ENCODE data around the gene HDHD5. TPM values are rescaled to one million over a fixed set of nuclear protein-coding genes. Genes with fewer than 3 reads are reported as not detected.
A peak's percentile ranks its signal among the peaks of the same experiment; 100 is the strongest.

The HDHD5 gene
- total RNA-seq, 1 donor from 2014 or later, result 27.6 TPM

DNA sequence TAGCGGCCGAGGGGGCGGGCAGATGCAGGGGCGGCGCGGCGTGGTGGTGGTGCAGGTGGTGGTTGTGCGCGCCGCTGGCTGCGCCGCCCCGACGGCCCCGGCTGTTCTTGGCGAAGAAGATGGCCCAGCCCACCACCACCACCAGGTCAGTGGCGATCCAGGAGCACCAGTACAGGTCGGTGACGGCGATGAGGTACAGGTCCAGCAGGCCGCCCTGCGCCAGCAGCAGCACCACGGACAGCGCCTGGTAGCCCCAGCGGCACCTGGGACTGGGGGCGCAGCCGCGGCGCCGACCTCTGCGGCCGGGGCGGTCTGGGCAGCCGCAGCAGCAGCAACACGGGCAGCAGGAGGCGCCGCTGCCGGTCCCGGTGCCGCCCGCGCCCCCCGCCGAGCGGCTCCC lies 38.8 kb downstream of the HDHD5 start:
- Histone ChIP-seq H4K20me1 (ENCODE audit: insufficient read depth, low read length) (peaks cover 4% of the 10 kb centered on the region), H3K4me1 (ENCODE audit: insufficient read depth, low read length) (peaks cover 4% of the 10 kb centered on the region), H3K9me3 (ENCODE audit: insufficient read depth, low read depth, low read length) (no peaks in the 10 kb centered on the region), H3K4me2 (ENCODE audit: low read length) (peak overlapping the region; percentile 88), H3K27ac (ENCODE audit: low read depth, low read length) (no peak overlapping the region), H3K27me3 (ENCODE audit: insufficient read depth, low read length) (peaks cover 6% of the 10 kb centered on the region), H3K36me3 (ENCODE audit: insufficient read depth, low read length) (no peaks in the 10 kb centered on the region), H3K79me2 (ENCODE audit: insufficient read depth, low read length) (no peaks in the 10 kb centered on the region), H3K9ac (ENCODE audit: low read length) (no peak overlapping the region), H3K4me3 (ENCODE audit: insufficient read depth, low read depth, low read length) (no peak overlapping the region), H2AFZ (ENCODE audit: low read depth, low read length) (no peak overlapping the region)
- H3K27ac Mint-ChIP-seq (ENCODE audit: unreplicated experiment), result no peak overlapping the region
- H3K27me3 Mint-ChIP-seq (ENCODE audit: low read depth, unreplicated experiment), result peaks cover 12% of the 10 kb centered on the region
- no peaks in the 10 kb centered on the region for H3K9me3 Mint-ChIP-seq (ENCODE audit: unreplicated experiment)
- peaks cover 9% of the 10 kb centered on the region for H3K4me1 Mint-ChIP-seq (ENCODE audit: low read depth, unreplicated experiment)
- no peak overlapping the region for H3K4me3 Mint-ChIP-seq (ENCODE audit: unreplicated experiment)
- FAIRE-seq, result no peak
- TF ChIP-seq, protein P1, sequence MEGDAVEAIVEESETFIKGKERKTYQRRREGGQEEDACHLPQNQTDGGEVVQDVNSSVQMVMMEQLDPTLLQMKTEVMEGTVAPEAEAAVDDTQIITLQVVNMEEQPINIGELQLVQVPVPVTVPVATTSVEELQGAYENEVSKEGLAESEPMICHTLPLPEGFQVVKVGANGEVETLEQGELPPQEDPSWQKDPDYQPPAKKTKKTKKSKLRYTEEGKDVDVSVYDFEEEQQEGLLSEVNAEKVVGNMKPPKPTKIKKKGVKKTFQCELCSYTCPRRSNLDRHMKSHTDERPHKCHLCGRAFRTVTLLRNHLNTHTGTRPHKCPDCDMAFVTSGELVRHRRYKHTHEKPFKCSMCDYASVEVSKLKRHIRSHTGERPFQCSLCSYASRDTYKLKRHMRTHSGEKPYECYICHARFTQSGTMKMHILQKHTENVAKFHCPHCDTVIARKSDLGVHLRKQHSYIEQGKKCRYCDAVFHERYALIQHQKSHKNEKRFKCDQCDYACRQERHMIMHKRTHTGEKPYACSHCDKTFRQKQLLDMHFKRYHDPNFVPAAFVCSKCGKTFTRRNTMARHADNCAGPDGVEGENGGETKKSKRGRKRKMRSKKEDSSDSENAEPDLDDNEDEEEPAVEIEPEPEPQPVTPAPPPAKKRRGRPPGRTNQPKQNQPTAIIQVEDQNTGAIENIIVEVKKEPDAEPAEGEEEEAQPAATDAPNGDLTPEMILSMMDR (IDR thresholded peaks at IDR 0.05; ENCODE audit: insufficient read depth, low read depth, low read length), result no peak
- no peak for TF ChIP-seq EZH2 (IDR thresholded peaks at IDR 0.05; ENCODE audit: insufficient read depth, low read length)
- no peaks in the 10 kb centered on the region for H3K36me3 Mint-ChIP-seq (ENCODE audit: low read depth, unreplicated experiment)
- peak; percentile 14 for DNase-seq (ENCODE audit: low read depth)

DNA sequence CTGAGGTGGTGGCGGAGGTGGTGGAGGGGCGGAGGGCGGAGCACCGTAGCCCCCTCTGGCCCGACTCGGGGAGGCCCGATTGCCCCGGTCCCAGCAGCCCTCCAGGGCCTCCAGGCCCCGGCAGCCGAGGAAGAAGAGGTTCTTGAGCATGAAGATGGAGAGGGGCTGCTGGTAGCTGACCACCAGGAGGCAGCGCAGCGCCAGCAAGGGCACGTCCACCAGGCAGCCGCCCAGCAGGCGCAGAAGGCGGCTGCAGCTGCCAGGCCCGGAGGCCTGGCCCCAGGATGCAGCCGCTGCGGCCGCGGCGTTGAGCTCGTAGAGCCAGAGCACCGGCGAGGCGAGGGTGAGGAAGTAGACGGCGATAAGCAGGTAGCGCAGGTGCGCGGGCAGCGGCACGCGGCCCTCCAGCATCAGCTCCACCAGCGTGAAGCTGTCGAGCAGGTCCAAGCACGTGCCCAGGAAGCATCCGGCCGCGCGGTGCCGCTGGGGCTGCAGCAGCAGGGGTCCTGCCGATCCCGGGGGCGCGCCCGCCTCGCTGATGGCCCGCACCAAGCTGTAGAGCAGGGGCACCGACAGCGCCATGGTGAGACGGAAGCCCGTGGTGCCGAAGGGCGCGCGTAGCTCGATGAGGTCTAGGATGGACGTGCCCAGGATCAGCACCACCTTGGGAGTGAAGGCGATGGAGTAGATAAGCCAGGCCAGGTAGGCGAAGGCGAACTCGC lies 39.4 kb downstream of the HDHD5 start:
- H3K9ac ChIP-seq (ENCODE audit: low read length), result no peak overlapping the region
- H3K9me3 Mint-ChIP-seq (ENCODE audit: unreplicated experiment), result no peaks in the 10 kb centered on the region
- no peak overlapping the region for H3K4me3 Mint-ChIP-seq (ENCODE audit: unreplicated experiment)
- no peaks in the 10 kb centered on the region for H3K9me3 ChIP-seq (ENCODE audit: insufficient read depth, low read depth, low read length)
- H3K4me1 Mint-ChIP-seq (ENCODE audit: low read depth, unreplicated experiment), result peaks cover 9% of the 10 kb centered on the region
- H3K4me3 ChIP-seq (ENCODE audit: insufficient read depth, low read depth, low read length), result no peak overlapping the region
- H3K4me1 ChIP-seq (ENCODE audit: insufficient read depth, low read length), result peaks cover 4% of the 10 kb centered on the region
- no peak overlapping the region for H3K27ac ChIP-seq (ENCODE audit: low read depth, low read length)
- H3K4me2 ChIP-seq (ENCODE audit: low read length), result peak overlapping the region; percentile 88
- H3K79me2 ChIP-seq (ENCODE audit: insufficient read depth, low read length), result no peaks in the 10 kb centered on the region
- TF ChIP-seq, protein P1 (IDR thresholded peaks at IDR 0.05; ENCODE audit: insufficient read depth, low read depth, low read length), result no peak
- peak; percentile 57 for TF ChIP-seq EZH2 (IDR thresholded peaks at IDR 0.05; ENCODE audit: insufficient read depth, low read length)
- no peaks in the 10 kb centered on the region for H3K36me3 ChIP-seq (ENCODE audit: insufficient read depth, low read length)
- no peaks in the 10 kb centered on the region for H3K36me3 Mint-ChIP-seq (ENCODE audit: low read depth, unreplicated experiment)
- DNase-seq (ENCODE audit: low read depth) (no peak), FAIRE-seq (no peak)
- peaks cover 4% of the 10 kb centered on the region for H4K20me1 ChIP-seq (ENCODE audit: insufficient read depth, low read length)
- peaks cover 6% of the 10 kb centered on the region for H3K27me3 ChIP-seq (ENCODE audit: insufficient read depth, low read length)
- no peak overlapping the region for H2AFZ ChIP-seq (ENCODE audit: low read depth, low read length)
- H3K27me3 Mint-ChIP-seq (ENCODE audit: low read depth, unreplicated experiment), result peaks cover 12% of the 10 kb centered on the region
- no peak overlapping the region for H3K27ac Mint-ChIP-seq (ENCODE audit: unreplicated experiment)

DNA sequence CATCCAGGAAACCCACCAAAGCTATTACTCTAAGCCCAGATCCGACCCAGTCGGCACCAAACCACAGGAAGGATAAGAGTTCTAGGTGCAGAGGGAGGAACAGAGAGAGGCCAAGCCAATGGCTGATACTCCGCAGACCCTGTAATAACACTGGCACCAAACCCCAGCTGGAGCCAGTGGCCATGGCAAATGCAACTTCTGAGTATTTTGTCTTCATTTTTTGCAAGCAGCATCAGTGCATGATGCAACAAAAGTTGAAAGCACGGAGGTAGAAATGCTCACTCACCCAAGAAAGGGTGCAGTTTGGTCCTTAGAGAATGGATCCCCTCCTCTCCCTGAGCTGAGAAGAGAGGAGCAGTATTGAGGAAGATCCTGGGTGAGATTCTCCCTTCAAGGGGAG lies 40.7 kb downstream of the HDHD5 start:
- no peak overlapping the region for H3K27ac ChIP-seq (ENCODE audit: low read depth, low read length)
- H3K9me3 ChIP-seq (ENCODE audit: insufficient read depth, low read depth, low read length), result no peaks in the 10 kb centered on the region
- H3K27me3 ChIP-seq (ENCODE audit: insufficient read depth, low read length), result peaks cover 6% of the 10 kb centered on the region
- DNase-seq (ENCODE audit: low read depth) (no peak), FAIRE-seq (no peak)
- Mint-ChIP-seq H3K36me3 (ENCODE audit: low read depth, unreplicated experiment) (no peaks in the 10 kb centered on the region), H3K9me3 (ENCODE audit: unreplicated experiment) (no peaks in the 10 kb centered on the region), H3K27me3 (ENCODE audit: low read depth, unreplicated experiment) (peaks cover 12% of the 10 kb centered on the region), H3K4me3 (ENCODE audit: unreplicated experiment) (peak overlapping the region; percentile 66), H3K4me1 (ENCODE audit: low read depth, unreplicated experiment) (peaks cover 9% of the 10 kb centered on the region), H3K27ac (ENCODE audit: unreplicated experiment) (no peak overlapping the region)
- H3K4me3 ChIP-seq (ENCODE audit: insufficient read depth, low read depth, low read length), result no peak overlapping the region
- no peak for TF ChIP-seq EZH2 (IDR thresholded peaks at IDR 0.05; ENCODE audit: insufficient read depth, low read length)
- TF ChIP-seq, protein P1 (IDR thresholded peaks at IDR 0.05; ENCODE audit: insufficient read depth, low read depth, low read length), result no peak
- no peak overlapping the region for H3K4me2 ChIP-seq (ENCODE audit: low read length)
- peaks cover 4% of the 10 kb centered on the region for H3K4me1 ChIP-seq (ENCODE audit: insufficient read depth, low read length)
- no peaks in the 10 kb centered on the region for H3K36me3 ChIP-seq (ENCODE audit: insufficient read depth, low read length)
- H4K20me1 ChIP-seq (ENCODE audit: insufficient read depth, low read length), result peaks cover 4% of the 10 kb centered on the region
- no peak overlapping the region for H2AFZ ChIP-seq (ENCODE audit: low read depth, low read length)
- H3K79me2 ChIP-seq (ENCODE audit: insufficient read depth, low read length), result no peaks in the 10 kb centered on the region
- no peak overlapping the region for H3K9ac ChIP-seq (ENCODE audit: low read length)
